GM21737 (cell line): ENCODE results near the gene SCN4B.
"Not testable (repeated sequence)": the region's sequence is repeated elsewhere in the genome, so short reads cannot be mapped to it uniquely, and the experiment has no call there.

ENCODE experiments used
- ATAC-seq: cut with Tn5 transposase; IDR thresholded peaks from one replicate; pipeline ENCODE4 v1.9.1; 2021; ENCODE audit warnings: mild to moderate bottlenecking, moderate library complexity; ENCODE audit not compliant: unreplicated experiment

SCN4B gene, protein sequence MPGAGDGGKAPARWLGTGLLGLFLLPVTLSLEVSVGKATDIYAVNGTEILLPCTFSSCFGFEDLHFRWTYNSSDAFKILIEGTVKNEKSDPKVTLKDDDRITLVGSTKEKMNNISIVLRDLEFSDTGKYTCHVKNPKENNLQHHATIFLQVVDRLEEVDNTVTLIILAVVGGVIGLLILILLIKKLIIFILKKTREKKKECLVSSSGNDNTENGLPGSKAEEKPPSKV

DNA sequence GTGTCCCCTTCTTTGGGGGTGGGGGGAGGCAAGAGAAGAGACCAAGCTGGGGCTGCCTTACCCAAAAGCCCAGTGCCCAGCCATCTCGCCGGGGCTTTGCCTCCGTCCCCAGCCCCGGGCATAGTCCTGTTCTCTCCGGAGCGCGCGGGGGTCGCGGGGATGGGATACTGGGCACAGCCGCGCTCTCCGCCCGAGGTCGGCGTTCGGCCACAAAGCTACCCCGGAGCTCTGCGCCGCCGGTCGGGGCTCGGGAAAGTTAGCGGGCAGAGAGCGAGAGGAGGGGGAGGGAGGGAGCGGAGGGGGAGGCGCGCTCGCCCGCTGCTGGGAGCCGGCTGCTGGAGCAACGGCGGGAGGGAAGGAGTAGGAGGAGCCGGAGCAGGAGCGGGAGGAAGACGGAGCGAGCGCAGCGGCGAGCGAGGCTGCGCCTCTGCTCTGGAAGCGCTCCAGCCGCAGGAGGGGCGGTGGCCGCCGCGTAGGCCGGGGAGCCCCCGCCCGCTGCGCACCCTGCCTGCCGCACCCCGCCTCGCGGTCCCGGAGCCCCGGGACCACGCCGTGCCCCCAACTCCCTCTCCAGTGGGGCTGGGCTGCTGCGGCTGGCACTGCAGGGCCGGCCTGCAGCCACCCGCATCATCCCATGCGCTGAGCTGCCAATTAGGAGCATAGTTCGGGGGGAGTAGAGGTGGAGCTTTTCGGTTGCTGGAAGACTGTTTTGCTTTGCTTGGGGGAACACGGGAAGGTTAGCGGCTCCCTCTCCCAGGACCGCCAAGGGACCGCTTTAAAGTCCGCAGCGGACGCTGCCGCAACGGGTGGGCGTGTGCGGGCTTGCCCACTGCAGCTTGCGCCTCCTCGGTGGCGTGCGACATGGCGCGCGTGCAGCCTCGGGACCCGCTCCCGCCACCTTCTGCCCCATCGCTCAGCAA, at the start of gene SCN4B:
TSS of gene SCN4B (minus strand) at position 272 of the 920 bp plus-strand sequence. CDS start at position 122, 150 bp downstream.
- ATAC-seq = no peak

DNA sequence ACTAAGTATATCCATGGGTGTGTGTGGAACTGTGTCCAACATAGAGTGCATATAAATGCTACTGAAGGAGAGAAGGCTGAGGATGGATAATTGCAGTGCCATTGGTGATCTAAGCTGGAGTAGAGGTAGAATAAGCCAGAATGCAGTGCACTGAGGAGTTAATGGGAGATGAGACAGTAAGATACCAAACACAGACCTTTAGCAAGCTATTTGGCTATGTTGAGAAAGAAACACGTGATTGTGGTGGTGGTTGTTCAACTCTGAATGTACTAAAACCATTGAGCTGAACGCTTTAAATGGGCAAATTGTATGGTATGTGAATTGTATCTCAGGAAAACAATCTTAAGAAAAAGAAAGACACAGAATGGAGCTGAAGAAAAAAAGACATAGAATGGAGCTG, 49.3 kb upstream of the SCN4B start:
- no peak for ATAC-seq

DNA sequence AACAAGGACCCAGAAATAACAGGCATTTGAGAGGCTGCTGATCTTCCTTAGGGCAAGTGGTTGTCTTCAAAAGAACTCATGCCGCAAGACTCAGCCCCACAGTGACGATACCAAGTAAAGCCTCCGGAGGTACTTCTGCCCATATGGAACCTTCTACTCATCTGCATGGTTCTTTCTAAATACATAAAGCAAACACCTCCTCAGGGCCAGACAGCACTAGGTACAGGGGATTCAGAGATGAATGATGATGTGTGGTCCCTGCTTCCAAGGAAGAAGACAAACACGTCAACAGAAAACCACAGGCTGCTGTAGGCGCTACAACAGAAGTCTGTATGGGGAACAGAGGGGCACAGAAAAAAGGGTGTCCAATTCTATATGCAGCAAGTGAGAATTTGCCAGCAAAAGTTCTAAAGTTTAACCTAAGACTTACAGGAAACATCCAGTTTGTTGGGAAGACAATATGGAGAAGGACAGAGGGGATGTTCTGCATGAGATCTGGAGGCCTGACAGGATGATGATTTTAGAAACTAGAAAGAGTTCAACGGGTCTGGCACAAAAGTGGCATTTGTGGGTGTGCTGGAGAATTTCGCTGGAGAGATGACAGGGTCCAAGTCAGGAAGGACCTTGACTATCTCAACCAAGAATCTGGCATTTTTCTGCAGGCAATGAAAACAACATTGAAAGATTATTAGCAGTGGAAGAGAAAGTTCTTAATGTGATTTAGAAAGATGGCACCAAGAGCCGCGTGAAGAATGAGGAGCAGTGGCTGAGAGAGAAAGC, 48.5 kb upstream of the SCN4B start:
- ATAC-seq = no peak

DNA sequence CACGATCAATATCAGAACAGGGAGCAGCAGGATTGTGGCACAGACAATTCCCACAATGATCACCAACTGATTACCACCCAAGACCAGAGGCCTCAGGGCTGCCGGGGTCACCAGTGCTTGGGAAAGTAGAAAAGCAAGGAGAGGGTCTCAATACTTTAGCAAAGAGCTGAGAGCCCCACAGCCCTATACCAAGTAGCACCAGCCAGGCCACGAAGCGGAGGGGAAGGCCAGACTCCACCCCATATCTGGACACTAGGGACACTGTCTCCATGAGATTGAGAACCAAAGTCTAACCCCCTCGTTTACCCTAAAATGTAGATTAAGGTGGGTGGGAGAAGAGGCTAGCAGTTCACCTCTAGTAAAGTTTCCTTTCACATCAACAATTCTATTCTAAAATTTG, 47.9 kb upstream of the SCN4B start:
- ATAC-seq = no peak

DNA sequence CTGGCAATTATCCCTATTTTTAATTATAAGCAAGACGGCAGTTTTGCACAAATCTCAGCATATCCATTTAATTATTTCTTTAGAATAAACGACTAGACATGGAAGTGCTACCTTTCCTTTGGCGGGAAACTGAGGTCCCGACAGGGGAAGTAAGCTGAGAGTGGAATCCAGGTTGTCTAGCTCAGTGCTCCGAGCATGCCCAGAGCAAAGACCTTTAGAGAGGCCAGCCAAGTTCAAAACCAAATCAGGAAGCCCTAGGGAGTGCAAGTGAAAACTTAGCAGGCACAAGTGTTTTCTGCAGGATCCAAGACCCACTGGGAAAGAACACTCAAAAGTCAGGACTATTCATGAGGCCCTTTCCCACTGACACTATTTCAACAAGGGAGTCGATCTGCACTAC, 46.5 kb upstream of the SCN4B start:
- no peak for ATAC-seq

DNA sequence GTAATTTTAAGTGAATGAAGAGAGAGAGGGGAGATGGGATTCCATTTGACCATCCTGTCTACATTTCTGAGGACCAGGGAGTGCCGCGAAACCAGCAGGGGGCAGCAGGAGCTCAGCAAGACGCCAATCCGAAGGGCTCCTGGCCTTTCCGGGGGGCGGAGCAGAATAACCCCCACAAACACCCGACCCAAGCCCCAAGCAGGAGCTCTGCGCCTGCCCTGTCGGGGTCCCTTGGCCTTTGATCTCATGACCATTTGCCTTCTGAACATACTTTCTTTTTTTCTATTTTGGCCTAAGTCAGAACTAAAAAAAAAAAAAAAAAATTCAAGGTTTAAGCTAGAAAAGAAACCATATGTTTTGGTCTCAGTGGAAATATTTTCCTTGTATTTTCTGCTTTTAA, 45.7 kb upstream of the SCN4B start:
- ATAC-seq = no peak

DNA sequence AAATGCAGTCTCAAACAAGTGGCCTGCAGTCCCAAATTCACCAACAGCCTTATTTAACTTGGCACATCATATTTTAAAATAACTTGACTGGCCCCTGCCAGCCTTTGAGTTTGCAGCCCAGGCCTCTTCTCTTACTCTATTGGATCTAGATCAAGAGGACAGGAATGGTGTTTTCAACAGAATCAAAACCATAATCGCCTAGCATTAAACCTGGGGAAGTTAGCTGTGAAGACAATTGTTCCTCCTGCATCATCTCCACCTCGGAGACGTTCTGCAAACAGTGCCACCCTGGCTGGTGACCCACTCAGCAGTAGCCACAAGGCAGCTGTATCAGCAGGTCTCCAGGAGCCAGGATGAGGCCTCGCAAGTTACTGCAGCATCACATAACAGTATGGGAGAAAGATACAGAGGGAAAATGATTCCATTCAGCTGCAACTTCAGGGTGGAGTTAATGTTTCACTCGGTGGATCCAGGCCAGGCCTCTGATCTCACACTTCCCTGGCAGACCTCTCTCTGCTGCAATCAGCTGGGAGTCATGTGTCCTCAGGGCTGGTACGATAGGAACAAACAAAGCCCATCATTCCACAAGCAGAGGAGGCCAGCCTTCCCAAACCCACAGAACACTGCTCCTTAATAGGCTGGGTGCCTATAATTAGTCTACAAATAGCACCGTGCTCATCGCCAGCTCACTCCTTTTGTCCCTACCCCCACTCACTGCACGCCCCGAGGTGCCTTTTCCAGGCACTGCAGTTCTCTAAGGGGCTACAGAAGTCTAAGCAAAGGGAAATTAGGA, 42.4 kb upstream of the SCN4B start:
- no peak for ATAC-seq

DNA sequence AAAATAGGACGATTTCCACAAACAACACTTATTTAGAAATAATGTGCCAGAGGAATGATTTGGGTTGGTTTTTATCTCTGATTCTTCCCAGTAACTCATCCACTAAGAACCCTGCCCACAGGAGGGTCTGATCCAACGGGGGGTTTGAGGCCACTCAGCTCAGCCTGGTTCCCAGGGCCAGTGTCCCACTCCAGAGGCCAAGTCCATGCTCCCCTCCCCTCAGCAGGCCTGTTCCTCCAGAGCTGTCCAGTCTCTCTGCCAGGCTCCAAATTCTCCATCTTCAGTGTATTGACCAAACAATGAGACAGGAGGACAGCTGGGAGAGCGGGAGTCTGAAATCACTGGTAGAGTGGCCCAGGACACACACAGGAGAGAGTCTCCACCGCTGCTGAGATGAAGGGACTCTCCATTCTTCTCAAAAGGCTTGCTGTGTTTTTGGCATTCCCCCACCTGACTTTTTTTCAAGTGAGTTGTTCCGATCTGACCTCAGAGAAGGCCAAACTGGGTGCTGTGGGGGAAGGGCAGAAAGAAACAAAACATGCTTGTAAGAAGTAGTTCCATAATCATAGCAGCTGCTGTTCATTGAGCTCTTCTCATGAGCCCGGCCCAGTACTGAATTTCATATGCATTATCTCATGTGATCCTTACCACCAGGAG, 41.4 kb upstream of the SCN4B start:
- no peak for ATAC-seq

DNA sequence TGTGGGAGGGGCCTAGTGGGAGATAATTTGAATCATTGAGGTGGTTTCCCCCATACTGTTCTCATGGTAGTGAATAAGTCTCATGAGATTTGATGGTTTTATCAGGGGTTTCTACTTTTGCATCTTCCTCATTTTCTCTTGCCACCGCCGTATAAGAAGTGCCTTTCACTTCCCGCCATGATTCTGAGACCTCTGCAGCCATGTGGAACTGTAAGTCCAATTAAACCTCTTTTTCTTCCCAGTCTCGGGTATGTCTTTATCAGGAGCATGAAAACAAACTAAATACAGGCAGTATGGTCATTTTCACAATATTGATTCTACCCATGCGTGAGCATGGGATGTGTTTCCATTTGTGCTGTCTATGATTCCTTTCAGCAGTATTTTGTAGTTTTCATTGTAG, 40.2 kb upstream of the SCN4B start:
- ATAC-seq = not testable (repeated sequence)

DNA sequence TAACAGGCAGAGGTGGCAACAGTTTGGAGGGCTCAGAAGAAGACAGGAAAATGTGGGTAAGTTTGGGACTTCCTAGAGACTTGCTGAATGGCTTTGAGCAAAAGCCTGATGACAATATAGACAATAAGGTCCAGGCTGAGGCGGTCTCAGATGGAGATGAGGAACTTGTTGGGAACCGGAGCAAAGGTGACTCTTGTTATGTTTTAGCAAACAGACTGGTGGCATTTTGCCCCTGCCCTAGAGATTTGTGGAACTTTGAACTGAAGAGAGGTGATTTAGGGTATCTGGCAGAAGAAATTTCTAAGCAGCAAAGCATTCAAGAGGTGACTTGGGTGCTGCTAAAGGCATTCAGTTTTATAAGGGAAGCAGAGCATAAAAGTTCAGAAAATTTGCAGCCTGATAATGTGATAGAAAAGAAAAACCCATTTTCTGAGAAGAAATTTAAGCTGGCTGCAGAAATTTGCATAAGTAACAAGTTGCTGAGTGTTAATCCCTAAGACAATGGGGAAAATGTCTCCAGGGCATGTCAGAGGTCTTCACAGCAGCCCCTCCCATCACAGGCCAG, 38.4 kb upstream of the SCN4B start:
- not testable (repeated sequence) for ATAC-seq

DNA sequence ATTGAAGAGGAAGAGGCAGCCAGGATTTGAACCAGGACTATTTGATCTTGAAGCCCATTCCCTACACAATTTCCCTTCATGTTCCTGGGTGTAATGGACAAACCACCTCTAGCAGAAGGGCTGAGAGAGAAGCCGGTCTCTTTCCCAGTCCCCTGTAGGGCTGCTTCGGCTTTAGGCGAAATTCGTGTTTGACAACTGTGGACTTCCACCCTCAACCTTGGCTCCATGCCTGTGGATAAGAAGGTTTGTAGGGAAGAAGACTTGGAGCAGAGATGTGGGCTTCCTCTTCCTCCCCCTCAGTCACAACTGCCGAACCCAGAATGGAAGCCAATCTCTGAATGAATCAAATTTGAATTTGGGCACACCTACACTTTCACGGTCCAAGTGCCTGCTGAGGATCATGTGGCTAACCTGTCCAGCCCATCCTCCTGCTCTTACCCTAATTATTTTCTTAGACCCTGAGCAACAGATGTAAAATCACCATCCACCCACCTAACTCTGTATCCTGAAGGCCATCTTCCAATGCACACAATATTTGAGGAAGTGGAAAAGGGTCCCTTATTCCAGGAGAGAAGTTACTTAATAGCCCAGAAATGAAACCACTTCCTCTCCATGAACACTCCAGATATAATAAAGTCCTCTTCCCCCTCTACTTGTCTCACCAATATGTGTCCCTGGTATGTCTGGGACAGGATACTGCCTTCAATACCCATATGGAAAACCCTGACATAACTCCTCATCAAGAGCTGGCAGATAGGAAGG, 33.9 kb upstream of the SCN4B start:
- no peak for ATAC-seq

DNA sequence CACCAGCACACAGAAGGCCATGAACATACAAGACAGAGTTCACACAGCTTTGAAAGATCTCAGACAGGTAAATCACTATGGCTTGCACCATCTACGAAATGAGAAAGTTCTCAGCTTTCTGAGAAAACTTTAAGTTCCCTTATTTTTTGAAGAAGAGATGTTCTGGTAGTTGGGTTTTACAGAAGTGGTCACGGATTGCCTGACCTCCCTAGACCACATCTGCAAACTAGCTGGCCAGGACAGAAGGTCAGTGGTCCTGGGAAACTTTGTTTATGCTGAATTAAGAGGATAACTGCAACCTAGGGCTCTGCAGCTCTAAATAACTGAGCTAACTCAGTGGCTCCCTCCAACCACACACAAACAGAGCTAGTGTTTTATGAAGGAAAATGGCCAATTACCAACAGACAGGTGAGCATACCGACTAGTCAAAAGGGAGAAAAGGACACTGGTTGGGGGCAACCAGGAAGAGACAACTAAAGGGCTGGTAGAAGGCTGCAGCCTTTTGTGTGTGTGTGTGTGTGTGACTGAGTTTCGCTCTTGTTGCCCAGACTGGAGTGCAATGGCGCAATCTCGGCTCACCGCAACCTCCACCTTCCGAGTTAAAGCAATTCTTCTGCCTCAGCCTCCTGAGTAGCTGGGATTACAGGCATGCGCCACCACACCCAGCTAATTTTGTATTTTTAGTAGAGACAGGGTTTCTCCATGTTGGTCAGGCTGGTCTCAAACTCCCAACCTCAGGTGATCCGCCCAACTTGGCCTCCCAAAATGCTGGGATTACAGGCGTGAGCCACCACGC, 32.4 kb upstream of the SCN4B start:
- no peak for ATAC-seq

DNA sequence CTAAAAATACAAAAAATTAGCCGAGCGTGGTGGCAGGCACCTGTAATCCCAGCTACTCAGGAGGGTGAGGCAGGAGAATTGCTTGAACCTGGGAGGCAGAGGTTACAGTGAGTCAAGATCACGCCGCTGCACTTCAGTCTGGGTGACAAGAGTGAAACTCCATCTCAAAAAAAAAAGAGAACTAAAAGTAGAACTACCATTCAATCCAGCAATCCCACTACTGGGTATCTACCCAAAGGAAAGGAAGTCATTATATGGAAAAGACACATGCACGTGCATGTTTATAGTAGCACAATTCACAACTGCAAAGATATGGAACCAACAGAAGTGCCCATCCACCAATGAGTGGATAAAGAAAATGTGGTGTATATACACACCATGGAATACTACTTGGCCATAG, 31.1 kb upstream of the SCN4B start:
- not testable (repeated sequence) for ATAC-seq

DNA sequence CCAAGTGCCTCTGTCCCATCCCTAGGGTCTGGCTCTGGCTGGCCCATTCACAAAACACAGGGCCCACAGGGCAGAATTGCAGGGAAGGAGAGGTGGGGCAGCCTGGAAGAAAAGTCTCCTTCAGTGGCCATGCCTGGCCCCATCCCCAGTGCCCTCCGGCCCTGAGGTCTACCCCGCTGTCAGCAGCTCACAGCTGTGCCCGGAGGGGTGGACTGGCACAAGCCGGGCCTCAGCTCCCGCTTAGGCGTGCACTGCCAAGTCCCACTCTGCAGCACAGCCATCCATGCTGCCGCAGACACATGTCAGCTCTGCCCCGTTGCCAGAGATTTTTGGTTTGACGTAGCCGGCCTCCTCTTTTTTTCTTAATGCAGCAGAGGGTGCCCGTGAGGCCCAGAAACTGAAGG, 27.7 kb upstream of the SCN4B start:
- ATAC-seq = no peak

DNA sequence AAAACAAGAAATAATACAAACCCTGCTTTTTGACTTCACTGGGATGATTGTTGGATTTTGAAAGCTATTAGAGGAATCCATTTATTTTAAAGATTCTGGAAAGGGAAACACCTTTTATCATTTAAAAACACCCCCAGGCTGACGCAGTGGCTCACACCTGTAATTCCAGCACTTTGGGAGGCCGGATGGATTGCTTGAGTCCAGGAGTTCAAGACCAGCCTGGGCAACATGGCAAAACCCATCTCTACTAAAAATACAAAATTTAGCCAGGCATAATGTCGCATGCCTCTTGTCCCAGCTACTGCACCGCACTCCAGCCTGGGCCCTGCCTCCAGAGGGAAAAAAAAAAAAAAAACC, 24.1 kb upstream of the SCN4B start:
- no peak for ATAC-seq

DNA sequence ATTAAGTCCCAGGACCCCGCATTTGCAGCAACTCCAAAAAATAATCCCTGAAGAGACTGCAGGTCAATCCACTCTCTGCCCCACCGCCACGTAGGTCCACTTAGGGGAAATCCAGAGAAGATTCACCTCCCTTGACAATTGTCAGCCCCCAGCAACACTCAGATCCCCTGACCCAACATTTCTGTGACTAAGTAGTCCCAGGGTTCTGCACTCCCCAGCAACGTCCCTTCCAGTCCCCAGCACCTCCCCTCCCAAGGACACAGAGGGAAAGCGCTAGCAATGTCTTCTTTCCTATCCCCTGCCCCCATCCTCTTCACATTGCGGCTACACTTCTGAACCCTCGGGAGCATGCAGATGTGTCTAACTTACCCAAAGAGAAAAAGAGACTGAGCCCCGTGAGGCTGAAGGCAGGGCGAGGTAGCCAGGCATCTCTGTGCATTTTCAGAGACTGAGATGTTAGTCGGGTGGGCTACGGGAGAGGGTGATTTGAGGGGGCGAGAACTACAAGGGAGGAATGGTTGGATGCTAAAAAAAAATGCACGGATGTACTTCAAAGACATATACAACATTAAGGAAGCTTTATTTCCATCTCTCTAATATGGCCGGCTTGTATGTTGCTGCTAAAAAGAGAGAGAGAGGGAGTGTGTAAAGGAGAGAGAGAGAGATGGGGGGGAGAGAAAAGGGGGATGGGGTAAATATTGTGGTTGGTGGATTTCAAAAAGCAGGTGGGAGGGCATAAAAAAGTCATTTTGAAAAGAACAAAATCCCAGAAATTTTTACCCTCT, 23.6 kb upstream of the SCN4B start, which contains the start of gene SCN2B:
TSS of gene SCN2B (minus strand) at position 647 of the 785 bp plus-strand sequence. CDS start at position 439, 208 bp downstream.
- no peak for ATAC-seq
